K562 (cell line): ENCODE measurements around the gene LRRC74B. TPM values are rescaled to one million over a fixed set of nuclear protein-coding genes. Genes with fewer than 3 reads are reported as not detected.

ENCODE experiments used
- ARNT ChIP-seq, 2 experiments: fragments of 450-650 bp; IDR thresholded peaks; 2 replicates each; pipeline ENCODE4 v1.6.1; 2016; ENCODE audit warnings: mild to moderate bottlenecking in 1 of 2
- CCNT2 ChIP-seq: IDR thresholded peaks from 2 replicates; pipeline ENCODE4 v1.6.1; 2011; ENCODE audit warnings: borderline replicate concordance, low read depth, mild to moderate bottlenecking, moderate library complexity, mixed read lengths, low read length; ENCODE audit not compliant: insufficient read length; ENCODE audit errors: extremely low read depth
- COPS2 ChIP-seq: fragments of 450-650 bp; conservative IDR thresholded peaks from 2 replicates; pipeline ENCODE4 v1.6.1; 2016; ENCODE audit warnings: mild to moderate bottlenecking, moderate library complexity
- ELF4 ChIP-seq: fragments of 450-650 bp; formaldehyde crosslinking; IDR thresholded peaks from 2 replicates; pipeline ENCODE4 v1.4.0; 2022; ENCODE audit warnings: missing genetic modification characterization
- HNRNPK ChIP-seq: fragments of 200-400 bp; formaldehyde crosslinking; IDR thresholded peaks from one replicate; pipeline ENCODE4 v1.6.1; 2018; ENCODE audit warnings: mild to moderate bottlenecking, low read depth, low read length; ENCODE audit not compliant: poor library complexity, severe bottlenecking
- PHB ChIP-seq: fragments of 250-450 bp; sonication (Bioruptor Pico); IDR thresholded peaks from 2 replicates; pipeline ENCODE4 v1.5.0; 2021
- SIRT6 ChIP-seq: IDR thresholded peaks from one replicate; pipeline ENCODE4 v1.6.1; 2012; ENCODE audit warnings: low read depth, mild to moderate bottlenecking, control low read depth, inconsistent platforms, low read length, moderate library complexity
- SP1 ChIP-seq: sonication (generic); formaldehyde crosslinking; IDR thresholded peaks from 2 replicates; pipeline ENCODE4 v1.8.1; 2022; ENCODE audit warnings: mild to moderate bottlenecking, missing genetic modification reagents
- TEAD1 ChIP-seq, 2 experiments: fragments of 450-650 bp in 1 of 2; sonication (generic) in 1 of 2; formaldehyde crosslinking; IDR thresholded peaks; 2 replicates each; pipeline versions ENCODE4 v1.4.0 to v1.8.0; 2020 to 2022; ENCODE audit warnings: mild to moderate bottlenecking in 2 of 2, missing genetic modification reagents in 1 of 2
- ZBTB17 ChIP-seq: fragments of 450-650 bp; formaldehyde crosslinking; IDR thresholded peaks from 2 replicates; pipeline ENCODE4 v1.4.0; 2020; ENCODE audit warnings: mild to moderate bottlenecking
- ZFP30 ChIP-seq: fragments of 250-450 bp; sonication (Bioruptor Pico); IDR thresholded peaks from 2 replicates; pipeline ENCODE4 v1.8.0; 2022; ENCODE audit warnings: moderate library complexity, mild to moderate bottlenecking, inconsistent platforms, borderline replicate concordance
- ZNF174 ChIP-seq: fragments of 250-450 bp; sonication (Bioruptor Pico); IDR thresholded peaks from 2 replicates; pipeline ENCODE4 v1.4.0; 2020; ENCODE audit warnings: mild to moderate bottlenecking
- ZNF316 ChIP-seq: fragments of 450-650 bp; IDR thresholded peaks from 2 replicates; pipeline ENCODE4 v1.6.1; 2016
- ZNF347 ChIP-seq: fragments of 450-650 bp; formaldehyde crosslinking; IDR thresholded peaks from 2 replicates; pipeline ENCODE4 v1.4.0; 2020; ENCODE audit warnings: low read depth, mild to moderate bottlenecking, moderate library complexity
- ZNF766 ChIP-seq: fragments of 200-800 bp; sonication (Bioruptor generic); conservative IDR thresholded peaks from 2 replicates; pipeline ENCODE4 v1.6.1; 2016; ENCODE audit warnings: missing genetic modification characterization, missing compliant biosample characterization
- polyA plus RNA-seq, 8 experiments: library from polyadenylated mRNA; depleted of rRNA in 4 of 8; stranded (reverse) in 5 of 8; unstranded in 3 of 8; fragments of >200 nt; fragmentation: Nextera tagmentation in 2 of 8; fragmentation: Illumina TruSeq in 1 of 8; extraction: Ambion mirVana in 2 of 8; extraction: Trizol in 1 of 8; gene quantifications; 2 replicates each; pipeline versions ENCODE4 v1.2.1 to v1.2.3, GENCODE V29; 2011 to 2014; ENCODE audit warnings: inconsistent platforms in 1 of 8, missing spikeins in 1 of 8
- total RNA-seq, 7 experiments: library from RNA; depleted of rRNA in 6 of 7; stranded (reverse); fragments of >200 nt in 6 of 7; fragmentation: Illumina TruSeq in 2 of 7; extraction: Trizol in 2 of 7; gene quantifications; 2 replicates each; pipeline versions ENCODE4 v1.2.1 to v1.2.3, GENCODE V29; 2011 to 2021; ENCODE audit warnings: low replicate concordance in 1 of 7
- TF ChIP-seq, protein P1 (sequence below): fragments of 450-650 bp; IDR thresholded peaks from 2 replicates; pipeline ENCODE4 v1.7.0; 2016; ENCODE audit warnings: borderline replicate concordance
- TF ChIP-seq, protein P2 (sequence below): fragments of 450-650 bp; IDR thresholded peaks from 2 replicates; pipeline ENCODE4 v1.6.1; 2016; ENCODE audit warnings: borderline replicate concordance
- TF ChIP-seq, protein P3 (sequence below): sonication (generic); formaldehyde crosslinking; IDR thresholded peaks from 2 replicates; pipeline ENCODE4 v1.8.1; 2022; ENCODE audit warnings: missing genetic modification reagents
- TF ChIP-seq, protein P4 (sequence below): sonication (generic); formaldehyde crosslinking; IDR thresholded peaks from 2 replicates; pipeline ENCODE4 v1.8.0; 2022; ENCODE audit warnings: mild to moderate bottlenecking, missing genetic modification reagents
- TF ChIP-seq, protein P5 (sequence below): fragments of 250-450 bp; sonication (Bioruptor Pico); IDR thresholded peaks from 2 replicates; pipeline ENCODE4 v1.8.0; 2021; ENCODE audit warnings: moderate library complexity, mild to moderate bottlenecking, inconsistent platforms

LRRC74B gene
- total and polyA plus RNA-seq, 9 of the 15 experiments (the other 6 are each of a cell fraction or from before 2014, with no cell fraction given) = not detected

DNA sequence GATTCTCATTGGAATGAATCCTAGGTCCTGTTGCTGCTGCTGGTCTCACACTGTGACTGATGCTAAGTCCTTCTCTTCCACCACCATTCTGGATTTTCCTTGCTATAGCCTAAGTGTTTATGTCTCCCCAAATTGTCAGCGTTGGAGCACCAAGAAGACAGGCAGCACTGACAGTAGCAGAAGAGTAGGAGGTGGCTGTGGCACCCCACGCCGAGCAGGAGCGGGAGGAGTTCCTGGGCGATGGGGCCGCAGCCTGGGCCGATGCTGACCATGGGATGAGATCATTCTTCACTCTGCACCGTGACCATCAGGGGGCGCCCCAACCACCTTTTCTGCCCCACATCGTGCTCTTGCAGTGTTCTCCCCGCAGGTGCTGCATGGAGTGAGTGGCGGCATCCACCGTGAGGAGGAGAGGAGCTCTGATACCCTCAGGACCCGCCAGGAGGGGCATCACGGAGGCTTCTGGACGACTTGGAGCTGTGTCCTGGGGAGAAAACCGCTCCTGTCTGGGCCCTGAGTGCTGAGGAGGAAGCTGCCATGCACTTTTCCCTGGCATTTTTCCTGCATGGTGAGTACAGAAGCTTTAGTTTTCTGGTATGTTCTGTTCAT, 57.0 kb downstream of the LRRC74B start (continued):
- TF ChIP-seq, protein P1, sequence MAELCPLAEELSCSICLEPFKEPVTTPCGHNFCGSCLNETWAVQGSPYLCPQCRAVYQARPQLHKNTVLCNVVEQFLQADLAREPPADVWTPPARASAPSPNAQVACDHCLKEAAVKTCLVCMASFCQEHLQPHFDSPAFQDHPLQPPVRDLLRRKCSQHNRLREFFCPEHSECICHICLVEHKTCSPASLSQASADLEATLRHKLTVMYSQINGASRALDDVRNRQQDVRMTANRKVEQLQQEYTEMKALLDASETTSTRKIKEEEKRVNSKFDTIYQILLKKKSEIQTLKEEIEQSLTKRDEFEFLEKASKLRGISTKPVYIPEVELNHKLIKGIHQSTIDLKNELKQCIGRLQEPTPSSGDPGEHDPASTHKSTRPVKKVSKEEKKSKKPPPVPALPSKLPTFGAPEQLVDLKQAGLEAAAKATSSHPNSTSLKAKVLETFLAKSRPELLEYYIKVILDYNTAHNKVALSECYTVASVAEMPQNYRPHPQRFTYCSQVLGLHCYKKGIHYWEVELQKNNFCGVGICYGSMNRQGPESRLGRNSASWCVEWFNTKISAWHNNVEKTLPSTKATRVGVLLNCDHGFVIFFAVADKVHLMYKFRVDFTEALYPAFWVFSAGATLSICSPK = no peak
- TF ChIP-seq SIRT6 = no peak
- no peak for TF ChIP-seq ZNF174 (CRISPR knock-in tag)
- peak; percentile 77 for TF ChIP-seq SP1 (CRISPR knock-in tag)
- peak; percentile 45 to 93; a peak in 2 of 4 replicates for TF ChIP-seq TEAD1 (CRISPR knock-in tag; IDR thresholded peaks at IDR 0.05)
- TF ChIP-seq ZNF316 = no peak
- no peak for TF ChIP-seq ZNF766 (CRISPR knock-in tag)
- TF ChIP-seq ZFP30 (CRISPR knock-in tag) = no peak
- no peak for TF ChIP-seq CCNT2
- TF ChIP-seq, protein P2, sequence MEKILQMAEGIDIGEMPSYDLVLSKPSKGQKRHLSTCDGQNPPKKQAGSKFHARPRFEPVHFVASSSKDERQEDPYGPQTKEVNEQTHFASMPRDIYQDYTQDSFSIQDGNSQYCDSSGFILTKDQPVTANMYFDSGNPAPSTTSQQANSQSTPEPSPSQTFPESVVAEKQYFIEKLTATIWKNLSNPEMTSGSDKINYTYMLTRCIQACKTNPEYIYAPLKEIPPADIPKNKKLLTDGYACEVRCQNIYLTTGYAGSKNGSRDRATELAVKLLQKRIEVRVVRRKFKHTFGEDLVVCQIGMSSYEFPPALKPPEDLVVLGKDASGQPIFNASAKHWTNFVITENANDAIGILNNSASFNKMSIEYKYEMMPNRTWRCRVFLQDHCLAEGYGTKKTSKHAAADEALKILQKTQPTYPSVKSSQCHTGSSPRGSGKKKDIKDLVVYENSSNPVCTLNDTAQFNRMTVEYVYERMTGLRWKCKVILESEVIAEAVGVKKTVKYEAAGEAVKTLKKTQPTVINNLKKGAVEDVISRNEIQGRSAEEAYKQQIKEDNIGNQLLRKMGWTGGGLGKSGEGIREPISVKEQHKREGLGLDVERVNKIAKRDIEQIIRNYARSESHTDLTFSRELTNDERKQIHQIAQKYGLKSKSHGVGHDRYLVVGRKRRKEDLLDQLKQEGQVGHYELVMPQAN = no peak
- TF ChIP-seq COPS2 = no peak
- TF ChIP-seq HNRNPK = no peak
- TF ChIP-seq, protein P3, sequence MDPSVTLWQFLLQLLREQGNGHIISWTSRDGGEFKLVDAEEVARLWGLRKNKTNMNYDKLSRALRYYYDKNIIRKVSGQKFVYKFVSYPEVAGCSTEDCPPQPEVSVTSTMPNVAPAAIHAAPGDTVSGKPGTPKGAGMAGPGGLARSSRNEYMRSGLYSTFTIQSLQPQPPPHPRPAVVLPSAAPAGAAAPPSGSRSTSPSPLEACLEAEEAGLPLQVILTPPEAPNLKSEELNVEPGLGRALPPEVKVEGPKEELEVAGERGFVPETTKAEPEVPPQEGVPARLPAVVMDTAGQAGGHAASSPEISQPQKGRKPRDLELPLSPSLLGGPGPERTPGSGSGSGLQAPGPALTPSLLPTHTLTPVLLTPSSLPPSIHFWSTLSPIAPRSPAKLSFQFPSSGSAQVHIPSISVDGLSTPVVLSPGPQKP (CRISPR knock-in tag) = no peak
- TF ChIP-seq ARNT (IDR thresholded peaks at IDR 0.05) = no peak
- TF ChIP-seq, protein P4, sequence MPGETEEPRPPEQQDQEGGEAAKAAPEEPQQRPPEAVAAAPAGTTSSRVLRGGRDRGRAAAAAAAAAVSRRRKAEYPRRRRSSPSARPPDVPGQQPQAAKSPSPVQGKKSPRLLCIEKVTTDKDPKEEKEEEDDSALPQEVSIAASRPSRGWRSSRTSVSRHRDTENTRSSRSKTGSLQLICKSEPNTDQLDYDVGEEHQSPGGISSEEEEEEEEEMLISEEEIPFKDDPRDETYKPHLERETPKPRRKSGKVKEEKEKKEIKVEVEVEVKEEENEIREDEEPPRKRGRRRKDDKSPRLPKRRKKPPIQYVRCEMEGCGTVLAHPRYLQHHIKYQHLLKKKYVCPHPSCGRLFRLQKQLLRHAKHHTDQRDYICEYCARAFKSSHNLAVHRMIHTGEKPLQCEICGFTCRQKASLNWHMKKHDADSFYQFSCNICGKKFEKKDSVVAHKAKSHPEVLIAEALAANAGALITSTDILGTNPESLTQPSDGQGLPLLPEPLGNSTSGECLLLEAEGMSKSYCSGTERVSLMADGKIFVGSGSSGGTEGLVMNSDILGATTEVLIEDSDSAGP (CRISPR knock-in tag) = peak; percentile 84
- TF ChIP-seq, protein P5, sequence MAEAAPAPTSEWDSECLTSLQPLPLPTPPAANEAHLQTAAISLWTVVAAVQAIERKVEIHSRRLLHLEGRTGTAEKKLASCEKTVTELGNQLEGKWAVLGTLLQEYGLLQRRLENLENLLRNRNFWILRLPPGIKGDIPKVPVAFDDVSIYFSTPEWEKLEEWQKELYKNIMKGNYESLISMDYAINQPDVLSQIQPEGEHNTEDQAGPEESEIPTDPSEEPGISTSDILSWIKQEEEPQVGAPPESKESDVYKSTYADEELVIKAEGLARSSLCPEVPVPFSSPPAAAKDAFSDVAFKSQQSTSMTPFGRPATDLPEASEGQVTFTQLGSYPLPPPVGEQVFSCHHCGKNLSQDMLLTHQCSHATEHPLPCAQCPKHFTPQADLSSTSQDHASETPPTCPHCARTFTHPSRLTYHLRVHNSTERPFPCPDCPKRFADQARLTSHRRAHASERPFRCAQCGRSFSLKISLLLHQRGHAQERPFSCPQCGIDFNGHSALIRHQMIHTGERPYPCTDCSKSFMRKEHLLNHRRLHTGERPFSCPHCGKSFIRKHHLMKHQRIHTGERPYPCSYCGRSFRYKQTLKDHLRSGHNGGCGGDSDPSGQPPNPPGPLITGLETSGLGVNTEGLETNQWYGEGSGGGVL = no peak
- TF ChIP-seq PHB = peak; percentile 82; the same call in 1 of the 2 replicates
- TF ChIP-seq ELF4 (CRISPR knock-in tag) = 0 out of 2 replicates have a peak, but pooled peaks have one; percentile 55
- peak; percentile 65; the same call in 1 of the 2 replicates for TF ChIP-seq ZBTB17
- TF ChIP-seq ZNF347 (CRISPR knock-in tag) = no peak
